ENCODE results near the gene WDR38.
"Not testable (repeated sequence)": the region's sequence is repeated elsewhere in the genome, so short reads cannot be mapped to it uniquely, and the experiment has no call there.

The WDR38 gene

DNA sequence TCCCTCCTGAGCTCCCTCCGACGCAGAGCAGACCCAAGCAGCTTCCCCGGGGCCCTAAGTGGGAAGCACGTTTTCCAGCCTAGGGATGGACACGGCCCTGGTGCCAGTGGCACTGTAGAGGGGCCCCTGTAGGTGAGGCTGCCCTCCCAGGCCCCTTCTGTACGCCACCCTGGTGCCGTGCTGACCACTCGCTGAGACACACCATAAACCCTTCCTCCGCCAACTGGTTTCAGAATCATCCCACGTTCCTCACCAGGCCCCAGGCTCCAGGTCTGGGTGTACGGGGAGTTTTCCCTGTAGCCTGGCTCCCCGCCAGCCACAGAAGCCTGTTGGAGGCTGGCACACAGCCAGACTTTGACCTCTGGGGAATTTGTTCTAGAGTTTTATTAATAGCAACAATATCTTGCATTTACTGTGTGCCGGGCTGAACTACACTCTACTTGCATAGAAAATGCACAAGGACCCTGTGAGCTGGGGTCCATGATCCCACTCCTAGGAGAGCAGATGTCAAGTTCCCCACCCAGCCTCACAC is 18.2 kb upstream of the WDR38 start:
- DNase-seq: no peak

DNA sequence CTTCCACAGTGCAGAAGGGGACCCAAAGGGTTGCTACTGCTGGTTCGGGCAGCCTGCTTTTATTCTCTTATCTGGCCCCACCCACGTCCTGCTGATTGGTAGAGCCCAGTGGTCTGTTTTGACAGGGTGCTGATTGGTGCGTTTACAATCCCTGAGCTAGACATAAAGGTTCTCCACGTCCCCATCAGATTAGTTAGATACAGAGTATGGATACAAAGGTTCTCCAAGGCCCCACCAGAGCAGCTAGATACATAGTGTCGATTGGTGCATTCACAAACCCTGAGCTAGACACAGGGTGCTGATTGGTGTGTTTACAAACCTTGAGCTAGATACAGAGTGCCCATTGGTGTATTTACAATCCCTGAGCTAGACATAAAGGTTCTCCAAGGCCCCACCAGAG is 15.1 kb upstream of the WDR38 start:
- not testable (repeated sequence) for DNase-seq

DNA sequence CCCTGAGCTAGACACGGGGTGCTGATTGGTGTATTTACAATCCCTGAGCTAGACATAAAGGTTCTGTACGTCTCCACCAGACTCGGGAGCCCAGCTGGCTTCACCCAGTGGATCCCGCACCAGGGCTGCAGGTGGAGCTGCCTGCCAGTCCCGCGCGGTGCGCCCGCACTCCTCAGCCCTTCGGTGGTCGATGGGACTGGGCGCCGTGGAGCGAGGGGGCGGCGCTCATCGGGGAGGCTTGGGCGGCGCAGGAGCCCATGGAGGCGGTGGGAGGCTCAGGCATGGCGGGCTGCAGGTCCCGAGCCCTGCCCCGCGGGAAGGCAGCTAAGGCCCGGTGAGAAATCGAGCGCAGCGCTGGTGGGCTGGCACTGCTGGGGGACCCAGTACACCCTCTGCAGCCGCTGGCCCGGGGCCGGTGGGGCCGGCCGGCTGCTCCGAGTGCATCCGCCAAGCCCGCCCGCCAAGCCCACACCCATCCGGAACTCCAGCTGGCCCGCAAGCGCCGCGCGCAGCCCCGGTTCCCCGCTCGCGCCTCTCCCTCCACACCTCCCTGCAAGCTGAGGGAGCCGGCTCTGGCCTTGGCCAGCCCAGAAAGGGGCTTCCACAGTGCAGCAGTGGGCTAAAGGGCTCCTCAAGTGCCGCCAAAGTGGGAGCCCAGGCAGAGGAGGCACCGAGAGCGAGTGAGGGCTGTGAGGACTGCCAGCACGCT is 14.5 kb upstream of the WDR38 start:
- not testable (repeated sequence) for DNase-seq

- no peak for DNase-seq
Observed at GRCh38 chr9:124839612-124840299, 13.5 kb upstream of the WDR38 start.

DNA sequence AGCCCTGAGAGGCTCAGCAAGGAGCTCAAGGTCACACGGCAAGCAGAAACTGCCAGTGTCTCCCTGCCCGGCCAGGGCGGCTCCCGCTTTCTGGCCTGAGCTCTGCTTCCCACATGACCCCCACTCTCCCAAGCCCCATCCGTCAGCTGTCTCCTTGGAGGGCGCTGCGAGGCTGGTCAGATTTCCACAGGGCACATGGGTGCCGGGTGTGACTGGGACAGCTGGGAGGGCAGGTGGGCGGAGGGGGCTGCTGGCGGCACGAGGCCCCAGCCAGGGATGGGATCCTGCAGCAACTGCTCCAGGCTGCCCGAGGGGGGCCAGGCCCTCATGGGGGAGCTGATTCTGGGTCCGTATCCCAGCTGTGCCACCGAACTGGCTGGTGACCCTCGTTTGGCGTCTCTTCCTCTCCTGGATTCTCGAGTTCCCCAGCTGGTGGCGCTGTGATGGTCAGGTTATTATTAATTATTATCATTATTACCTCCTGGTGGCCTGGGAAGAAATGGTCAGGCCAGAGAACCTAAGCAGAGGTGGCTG is 12.9 kb upstream of the WDR38 start:
- DNase-seq: no peak

- no peak for DNase-seq
Observed at GRCh38 chr9:124841075-124841821, 12.0 kb upstream of the WDR38 start.

DNA sequence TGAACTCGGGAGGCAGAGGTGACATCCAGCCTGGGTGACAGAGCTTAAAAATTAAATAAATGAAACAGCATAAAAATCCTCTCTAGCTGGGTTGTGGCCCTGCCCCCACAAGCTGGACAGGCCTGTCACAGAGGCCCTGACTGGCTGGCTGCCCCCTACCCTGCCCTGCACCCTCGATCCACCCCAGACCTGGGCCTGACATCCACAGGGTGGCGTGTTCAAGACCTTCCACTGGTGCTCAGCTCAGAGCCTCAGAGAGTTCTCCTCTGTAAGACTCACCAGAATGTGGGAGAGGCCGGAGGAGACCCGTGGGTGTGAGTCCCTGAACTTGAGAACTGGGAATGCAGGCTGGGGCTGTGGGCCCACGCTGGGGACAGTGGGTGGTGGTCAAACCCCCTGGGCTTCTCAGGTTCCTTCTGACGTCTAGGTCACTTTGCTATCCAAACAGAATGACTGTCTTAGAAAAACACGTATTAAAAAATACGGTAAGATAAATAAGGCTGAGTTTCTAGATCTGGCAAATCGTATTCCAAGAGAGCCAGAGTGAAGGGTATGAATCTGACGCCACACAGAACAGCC is 9.7 kb upstream of the WDR38 start:
- no peak for DNase-seq

DNA sequence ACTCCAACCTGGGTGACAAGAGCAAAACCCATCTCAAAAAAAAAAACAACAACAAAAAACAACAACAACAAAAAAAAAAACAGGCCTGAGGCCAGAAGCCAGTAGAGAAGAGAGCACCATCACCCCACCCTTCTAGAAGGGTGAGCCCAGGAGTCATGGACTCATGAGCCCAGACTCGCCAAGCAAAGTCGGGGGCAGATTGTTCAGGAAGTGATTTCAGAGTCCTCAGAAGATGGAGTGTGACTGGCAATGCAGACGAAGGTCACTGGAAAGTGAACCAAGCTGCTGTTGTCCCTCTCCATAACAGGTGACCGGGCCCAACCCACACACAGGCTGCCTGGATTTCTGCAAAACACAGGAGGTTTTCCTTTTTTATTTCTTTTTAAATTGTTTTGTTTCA is 9.0 kb upstream of the WDR38 start:
- no peak for DNase-seq

GRCh38 chr9:124846467-124846866 is 6.8 kb upstream of the WDR38 start:
- not testable (repeated sequence) for DNase-seq

DNA sequence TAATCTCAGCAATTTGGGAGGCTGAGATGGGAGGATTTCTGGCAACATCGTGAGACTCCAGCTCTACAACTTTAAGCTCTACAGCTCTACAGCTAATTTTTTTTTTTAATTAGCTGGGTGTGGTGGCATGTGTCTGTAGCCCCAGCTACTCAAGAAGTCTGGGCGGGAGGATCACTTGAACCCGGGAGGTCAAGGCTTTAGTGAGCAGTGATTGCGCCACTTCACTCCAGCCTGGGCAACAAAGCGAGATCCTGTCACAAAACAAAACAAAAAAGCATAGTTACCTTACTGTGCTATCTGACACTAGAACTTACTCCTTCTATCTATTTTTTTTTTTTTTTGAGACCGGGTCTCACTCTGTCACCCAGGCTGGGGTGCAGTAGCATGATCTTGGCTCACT is 6.3 kb upstream of the WDR38 start:
- no peak for DNase-seq

DNA sequence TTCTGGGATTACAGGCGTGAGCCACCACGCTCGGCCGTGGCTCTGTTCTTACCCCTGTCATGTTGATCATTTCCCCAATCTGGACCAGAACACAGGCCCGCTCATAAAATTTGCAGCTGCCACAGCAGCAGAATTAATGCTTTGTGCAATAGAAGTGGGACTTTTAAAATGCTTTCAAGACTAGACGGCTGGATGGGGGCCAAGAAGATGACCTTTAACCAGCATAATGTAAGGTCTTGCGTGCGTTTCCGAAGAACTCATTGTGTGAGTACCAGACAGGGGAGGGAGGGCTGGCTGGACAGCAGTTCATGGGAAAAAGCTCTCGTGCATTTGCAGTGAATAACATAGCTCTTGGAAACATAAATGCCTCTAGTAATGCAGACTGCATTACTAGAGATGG is 3.5 kb upstream of the WDR38 start:
- no peak for DNase-seq

GRCh38 chr9:124852121-124852828 is 985 bp upstream of the WDR38 start:
- DNase-seq: no peak

DNA sequence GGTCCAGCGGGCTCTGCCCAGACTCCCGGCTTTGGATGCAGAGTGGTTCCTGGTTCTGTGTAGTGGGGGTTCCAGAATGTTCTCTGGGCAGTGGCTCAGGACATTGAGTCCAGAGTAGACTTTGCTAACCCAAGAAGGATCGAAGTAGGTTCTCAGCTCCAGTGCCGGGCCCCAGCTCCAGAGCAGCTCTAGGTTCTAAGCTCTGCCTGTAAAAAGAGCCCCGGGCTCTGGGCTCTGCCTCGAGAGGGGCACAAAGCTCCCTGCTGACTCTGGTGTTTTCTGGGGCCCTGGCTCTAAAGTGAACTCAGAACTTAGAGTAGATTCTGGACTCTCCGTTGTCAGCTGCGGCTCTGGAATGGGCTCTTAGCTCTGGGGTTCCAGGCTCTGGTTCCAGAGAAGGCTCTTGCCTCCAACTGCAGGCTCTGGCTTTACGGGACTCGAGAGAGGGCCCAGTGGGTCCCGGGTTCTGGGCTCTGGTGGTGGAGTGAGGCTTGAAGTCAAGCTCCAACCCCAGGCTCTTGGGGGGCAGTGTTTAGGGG is 414 bp downstream of the WDR38 start:
- no peak for DNase-seq

DNA sequence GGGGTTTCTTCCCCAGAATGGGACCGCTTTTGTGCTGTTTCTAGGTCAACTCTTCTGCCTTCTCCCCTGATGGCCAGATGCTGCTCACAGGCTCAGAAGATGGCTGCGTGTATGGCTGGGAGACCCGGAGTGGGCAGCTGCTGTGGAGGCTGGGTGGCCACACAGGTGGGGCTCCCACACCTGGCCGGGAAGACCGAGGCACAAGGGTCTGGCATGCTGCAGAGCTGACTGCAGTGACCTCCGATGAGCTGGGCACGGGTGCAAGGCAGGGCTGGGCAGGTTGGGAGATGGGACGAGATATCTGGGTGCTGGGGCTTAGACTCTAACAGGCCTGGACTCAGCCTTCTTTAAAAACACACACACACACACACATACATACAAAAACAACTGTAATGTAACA is 901 bp downstream of the WDR38 start:
- DNase-seq: no peak

- DNase-seq: no peak
Observed at GRCh38 chr9:124854822-124855221, 1.6 kb downstream of the WDR38 start.

GRCh38 chr9:124855566-124855943 is 2.3 kb downstream of the WDR38 start:
- DNase-seq: no peak

DNA sequence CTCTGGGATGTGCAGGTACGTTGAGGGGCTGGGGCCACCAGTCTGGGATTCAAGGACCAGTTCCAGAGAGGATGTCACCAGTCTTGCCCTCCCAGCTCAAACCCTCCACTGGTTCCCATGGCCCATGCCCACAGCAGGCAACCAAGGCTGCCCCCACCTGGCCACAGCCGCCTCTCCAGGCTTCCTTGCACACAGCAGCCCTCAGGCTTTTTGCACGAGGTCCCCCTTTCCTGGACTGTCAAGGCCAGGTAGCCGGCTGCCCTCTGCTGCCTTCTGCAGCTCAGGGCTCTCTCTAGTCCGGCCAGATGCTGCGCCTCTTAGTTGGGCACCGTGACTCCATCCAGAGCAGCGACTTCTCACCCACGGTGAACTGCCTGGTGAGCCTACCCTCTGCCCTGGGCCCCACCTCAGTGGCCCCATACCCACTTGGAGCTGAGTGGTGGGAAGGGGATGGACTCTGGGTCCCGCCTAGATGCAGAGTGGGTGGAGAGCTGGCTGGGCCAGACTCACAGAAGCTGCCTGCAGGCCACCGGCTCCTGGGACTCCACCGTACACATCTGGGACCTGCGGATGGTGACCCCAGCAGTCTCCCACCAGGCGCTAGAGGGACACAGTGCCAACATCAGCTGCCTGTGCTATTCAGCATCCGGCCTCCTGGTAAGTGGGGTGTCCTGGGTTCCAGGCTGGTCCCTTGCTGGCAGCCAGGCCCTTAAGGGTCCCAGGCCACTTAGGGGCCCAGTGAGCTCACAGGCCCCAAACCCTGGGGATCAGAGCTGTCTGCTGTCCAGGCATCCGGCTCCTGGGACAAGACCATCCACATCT is 2.9 kb downstream of the WDR38 start:
- peak; percentile 33 to 53 for DNase-seq

GRCh38 chr9:124857533-124858162 is 4.4 kb downstream of the WDR38 start:
- DNase-seq: no peak

DNA sequence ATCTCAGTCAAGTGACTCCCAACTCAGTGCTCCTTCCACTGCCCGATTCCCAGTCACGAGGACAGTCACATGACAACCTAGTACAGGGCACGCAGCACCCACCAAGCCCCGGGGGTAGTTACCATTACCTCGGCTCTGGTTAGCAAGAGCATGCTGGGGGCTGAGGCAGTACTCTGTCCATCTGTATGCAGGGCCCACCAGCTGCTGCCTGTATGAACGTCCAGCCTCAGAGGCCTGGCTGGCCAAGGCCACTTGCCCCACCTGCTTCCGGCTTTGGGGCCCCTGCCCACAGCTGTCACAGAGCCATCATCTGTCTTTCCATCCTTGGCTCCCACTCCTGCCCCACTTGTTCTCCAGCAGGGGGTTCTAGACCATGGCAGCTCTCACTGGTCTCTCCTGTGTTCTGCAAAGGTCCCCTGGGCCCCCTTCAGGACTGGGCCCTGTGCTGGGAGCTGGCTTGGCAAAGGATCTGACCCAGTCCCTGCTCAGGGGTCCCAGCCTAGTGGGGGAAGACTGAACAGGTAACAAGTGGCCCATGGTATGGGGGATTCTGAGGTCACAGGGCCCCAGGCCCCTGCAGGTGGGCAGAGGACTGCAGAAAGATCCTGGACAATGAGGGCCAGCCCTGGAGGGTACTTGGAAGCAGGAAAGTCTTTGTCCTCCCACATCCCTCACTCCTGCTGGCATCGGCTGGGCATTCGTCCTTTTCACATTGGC is 5.2 kb downstream of the WDR38 start:
- no peak for DNase-seq

All from activated CD4-positive, alpha-beta T cell treated with anti-CD3 and anti-CD28 coated beads, Interleukin-2, amount 50 U/mL, for 48 hours (primary cell).